Heart right ventricle (tissue), 16 donors: Measurements from ENCODE around the gene RAB28. TPM values are rescaled to one million over a fixed set of nuclear protein-coding genes. Genes with fewer than 3 reads are reported as not detected.

Experiments used
- ATAC-seq, 8 donors: fragments of 200-7000 bp; cut with Tn5 transposase; one replicate each; pipeline ENCODE4 v1.9.1; 2020; ENCODE audit warnings: mild to moderate bottlenecking in 8 of 8, moderate library complexity in 8 of 8, moderate number of reproducible peaks in 1 of 8
- DNase-seq, 2 donors: peaks; one replicate each; pipeline ENCODE4 v3.0.0-alpha.2; 2020
- H3K27ac ChIP-seq, 10 donors: fragments of 200-600 bp; sonication (generic) in 2 of 10; one replicate each; pipeline versions ENCODE4 v1.5.0 to v1.8.0; 2020 to 2022; ENCODE audit warnings: mild to moderate bottlenecking in 3 of 10
- H3K27me3 ChIP-seq, 7 donors: fragments of 200-600 bp; one replicate each; pipeline ENCODE4 v1.8.0; 2021 to 2022; ENCODE audit warnings: mild to moderate bottlenecking in 2 of 7
- H3K36me3 ChIP-seq, 9 donors: fragments of 200-600 bp; sonication (generic) in 1 of 9; one replicate each; pipeline versions ENCODE4 v1.5.0 to v1.8.0; 2020 to 2022; ENCODE audit warnings: mild to moderate bottlenecking in 2 of 9
- H3K4me1 ChIP-seq, 9 donors: fragments of 200-600 bp; sonication (generic) in 1 of 9; one replicate each; pipeline versions ENCODE4 v1.5.0 to v1.8.0; 2020 to 2022; ENCODE audit warnings: mild to moderate bottlenecking in 4 of 9
- H3K4me3 ChIP-seq, 10 donors: fragments of 200-600 bp; sonication (generic) in 2 of 10; one replicate each; pipeline versions ENCODE4 v1.5.0 to v1.8.0; 2020 to 2022; ENCODE audit warnings: mild to moderate bottlenecking in 7 of 10, moderate library complexity in 2 of 10
- H3K9me3 ChIP-seq, 11 donors: fragments of 200-600 bp in 10 of 11; sonication (generic) in 2 of 11; one replicate each; pipeline versions ENCODE4 v1.5.0 to v1.8.0; 2013 to 2022; ENCODE audit warnings: mild to moderate bottlenecking in 2 of 11, control low read depth in 1 of 11, moderate library complexity in 1 of 11
- CTCF ChIP-seq, 9 donors: fragments of 200-600 bp; sonication (generic) in 2 of 9; IDR thresholded peaks; one replicate each; pipeline versions ENCODE4 v1.5.0 to v1.8.0; 2021 to 2022; ENCODE audit warnings: antibody characterized with exemption in 9 of 9, mild to moderate bottlenecking in 5 of 9, moderate library complexity in 1 of 9
- WGBS, 2 donors: extraction: QIAGEN DNeasy Blood & Tissue Kit; methylation state at CpG; one replicate each; pipeline ENCODE4 v1.1.7; 2013; ENCODE audit warnings: inconsistent platforms in 1 of 2; 5-methylcytosine and 5-hydroxymethylcytosine counted together
- intact Hi-C, 10 donors: fragments of 100-400 bp; cut with DNase I; formaldehyde crosslinking; loops; one replicate each; pipeline versions ENCODE4 v1.11.1 to v1.14.2; 2022
- polyA plus RNA-seq, 2 donors: library from polyadenylated mRNA; stranded (reverse); fragments of 200-250 nt; gene quantifications; one replicate each; pipeline ENCODE4 v1.2.3, GENCODE V29; 2013
- total RNA-seq, 10 donors: library from RNA; stranded (reverse); fragmentation: NEBNext Ultra II Directional in 3 of 10; extraction: Animal tissue kit (Norgen Biotek cat#: 25700) in 3 of 10; gene quantifications; one replicate each; pipeline versions ENCODE4 v1.2.1 to v1.2.4, GENCODE V29; 2021 to 2023
- donor health status: Arrhythmogenic right ventricular cardiomyopathy.
- donor health status: ischemic (EF 13 %, LVEDD 7.1; RV severe dilation, severe dysfunction).
- donor health status: healthy with polysubstance abuse.
- donor health status: DM: no; HTN: yes; CAD: no.
- donor health status: DM: no; HTN: no; CAD: no.
- donor health status: ischemic (EF 25% LVEDD 6.9; RV normal size, moderate dysfunction).
- donor health status: ischemic (EF 25% LVEDD 5.7; RV mildly dilated, moderate dysfunction).
- donor health status: healthy.
- donor health status: DM: yes; HTN: yes; CAD: no.
- donor health status: Ischemic cardiomyopathy.
- donor health status: ischemic (EF 35%, LVEDD 5.7; RV mildly dilated, moderate dysfunction).
- donor health status: nonischemic (EF 11% LVEDD 7.7; RV severe dilation, severe dysfunction).
- donor health status: DM: yes; HTN: yes; CAD: no.
- donor health status: PGD.
- donor health status: ischemic (EF 29% LVEDD 5.4; RV normal size, mild dysfunction).
- donor health status: nonischemic (EF 23%, LVEDD 6.1; RV moderate dilation, normal function).

RAB28 gene
- total and polyA plus RNA-seq, 12 donors = 12.7 to 27.5 (median 20.3) TPM

GRCh38 chr4:13529128-13529919 is 45.2 kb upstream of the RAB28 start:
- H3K4me1 ChIP-seq = peaks cover 0 to 31% (median 10%) of the 10 kb centered on the region in 9 donors
- H3K27ac ChIP-seq = no peak overlapping the region
- DNase-seq (no peak), ATAC-seq (no peak)
- peaks cover 0 to 9% (median 5%) of the 10 kb centered on the region in 11 donors for H3K9me3 ChIP-seq
- no peak for TF ChIP-seq CTCF (IDR thresholded peaks at IDR 0.05)
- 5% methylated on average over 37 of the region's 37 CpGs for WGBS, 2 donors
- no peak overlapping the region for H3K4me3 ChIP-seq
- no peaks in the 10 kb centered on the region for H3K36me3 ChIP-seq
- intact Hi-C loops = no loop called here
- H3K27me3 ChIP-seq = peaks cover 40 to 100% (median 99%) of the 10 kb centered on the region in 7 donors

GRCh38 chr4:13528821-13529127 is 44.6 kb upstream of the RAB28 start:
- 5% methylated on average over 5 of the region's 5 CpGs for WGBS, 2 donors
- H3K27me3 ChIP-seq = peaks cover 45 to 100% (median 99%) of the 10 kb centered on the region in 7 donors
- H3K4me1 ChIP-seq = peaks cover 0 to 30% (median 10%) of the 10 kb centered on the region in 9 donors
- no peak overlapping the region for H3K27ac ChIP-seq
- no peak overlapping the region for H3K4me3 ChIP-seq
- intact Hi-C loops = no loop called here
- ATAC-seq (no peak), DNase-seq (no peak)
- H3K36me3 ChIP-seq = no peaks in the 10 kb centered on the region
- no peak for TF ChIP-seq CTCF (IDR thresholded peaks at IDR 0.05)
- H3K9me3 ChIP-seq = peaks cover 0 to 14% (median 10%) of the 10 kb centered on the region in 11 donors

- Histone ChIP-seq H3K27ac (no peak overlapping the region), H3K36me3 (no peaks in the 10 kb centered on the region), H3K27me3 (peaks cover 51 to 100% (median 99%) of the 10 kb centered on the region in 7 donors), H3K4me3 (no peak overlapping the region), H3K4me1 (peaks cover 0 to 30% (median 10%) of the 10 kb centered on the region in 9 donors), H3K9me3 (peaks cover 0 to 17% (median 10%) of the 10 kb centered on the region in 11 donors)
- ATAC-seq = peak in 1 of 8 donors; percentile 31
- WGBS, 2 donors = 4 to 5% methylated on average over 35 of the region's 35 CpGs
- DNase-seq = no peak
- intact Hi-C loops = no loop called here
- no peak for TF ChIP-seq CTCF (IDR thresholded peaks at IDR 0.05)
These were observed 44.1 kb upstream of the RAB28 start for GRCh38 chr4:13527981-13528820.

- ATAC-seq (no peak), DNase-seq (no peak)
- Histone ChIP-seq H3K27ac (no peak overlapping the region), H3K4me1 (peaks cover 0 to 38% (median 14%) of the 10 kb centered on the region in 9 donors), H3K9me3 (peaks cover 0 to 17% (median 10%) of the 10 kb centered on the region in 11 donors), H3K36me3 (no peaks in the 10 kb centered on the region), H3K27me3 (peaks cover 51 to 100% (median 99%) of the 10 kb centered on the region in 7 donors), H3K4me3 (no peak overlapping the region)
- WGBS, 2 donors = 2 to 4% methylated on average over 46 of the region's 46 CpGs
- intact Hi-C loops = no loop called here
- TF ChIP-seq CTCF (IDR thresholded peaks at IDR 0.05) = no peak
These were observed 43.2 kb upstream of the RAB28 start for GRCh38 chr4:13527192-13527980.
